Stimulated activated CD4-positive, alpha-beta T cell treated with anti-CD3 and anti-CD28 coated beads, Interleukin-12 subunit alpha, Interleukin-12 subunit beta, amount 100 ng/mL, for 48 hours (primary cell): Measurements from ENCODE around the gene P2RY13.

Experiments used
- DNase-seq, 3 donors: peaks; one replicate each; pipeline ENCODE4 v3.0.0-alpha.2; 2020; ENCODE audit warnings: low read depth in 2 of 3, low spot score in 1 of 3

Gene P2RY13

DNA sequence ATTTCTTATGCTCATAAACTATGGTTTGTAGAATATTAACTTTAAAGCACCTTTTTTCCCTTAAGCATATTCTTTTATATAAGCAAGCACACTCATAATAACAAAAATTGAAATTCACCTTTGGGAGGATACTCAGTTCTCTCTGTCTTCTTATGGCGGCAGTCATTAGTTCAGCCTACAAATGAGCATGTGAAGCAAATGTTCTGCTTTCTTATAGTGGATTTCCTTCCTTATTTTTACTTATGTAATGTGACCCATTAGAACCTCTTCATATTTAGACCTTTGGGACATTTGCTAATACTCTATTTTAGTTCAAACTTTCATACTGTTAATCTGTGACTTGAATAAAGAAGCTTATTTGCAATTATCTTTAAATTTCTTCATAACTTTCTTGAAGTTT lies at the start of gene P2RY13:
Gene P2RY13 (minus strand): TSS at position 187 of the 400 bp plus-strand sequence. CDS start 21 bp downstream, at position 166.
- DNase-seq, result no peak

DNA sequence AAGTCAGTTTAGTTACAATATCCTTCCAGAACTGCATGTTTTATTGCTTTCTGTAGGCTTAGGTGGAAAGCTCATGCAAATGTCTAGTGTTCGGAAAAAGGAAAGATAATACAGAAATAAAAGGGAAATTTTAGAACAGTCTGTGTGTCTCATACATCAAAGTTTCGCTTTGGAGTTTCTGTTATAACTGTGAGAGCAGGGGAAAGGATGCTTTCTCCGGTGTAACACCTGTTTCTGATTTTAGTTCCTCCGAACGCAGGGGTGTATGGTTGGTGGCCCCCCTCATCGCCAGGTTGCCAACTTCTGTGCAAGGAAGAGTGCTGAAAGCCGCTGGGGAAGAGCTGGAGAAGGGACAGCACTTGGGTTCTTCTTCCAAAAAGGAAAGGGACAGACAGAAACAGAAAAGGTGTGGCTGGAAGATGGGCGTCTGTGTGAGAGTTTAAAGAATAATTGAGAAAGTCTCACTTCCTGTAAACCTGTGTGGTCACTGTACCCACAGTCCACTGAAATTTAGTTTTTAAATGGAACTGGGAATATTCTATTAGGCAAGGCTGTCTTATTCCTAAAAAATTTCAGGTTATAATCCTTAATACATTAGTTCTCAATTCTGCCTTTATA lies 48.5 kb upstream of the P2RY13 start:
- no peak for DNase-seq

DNA sequence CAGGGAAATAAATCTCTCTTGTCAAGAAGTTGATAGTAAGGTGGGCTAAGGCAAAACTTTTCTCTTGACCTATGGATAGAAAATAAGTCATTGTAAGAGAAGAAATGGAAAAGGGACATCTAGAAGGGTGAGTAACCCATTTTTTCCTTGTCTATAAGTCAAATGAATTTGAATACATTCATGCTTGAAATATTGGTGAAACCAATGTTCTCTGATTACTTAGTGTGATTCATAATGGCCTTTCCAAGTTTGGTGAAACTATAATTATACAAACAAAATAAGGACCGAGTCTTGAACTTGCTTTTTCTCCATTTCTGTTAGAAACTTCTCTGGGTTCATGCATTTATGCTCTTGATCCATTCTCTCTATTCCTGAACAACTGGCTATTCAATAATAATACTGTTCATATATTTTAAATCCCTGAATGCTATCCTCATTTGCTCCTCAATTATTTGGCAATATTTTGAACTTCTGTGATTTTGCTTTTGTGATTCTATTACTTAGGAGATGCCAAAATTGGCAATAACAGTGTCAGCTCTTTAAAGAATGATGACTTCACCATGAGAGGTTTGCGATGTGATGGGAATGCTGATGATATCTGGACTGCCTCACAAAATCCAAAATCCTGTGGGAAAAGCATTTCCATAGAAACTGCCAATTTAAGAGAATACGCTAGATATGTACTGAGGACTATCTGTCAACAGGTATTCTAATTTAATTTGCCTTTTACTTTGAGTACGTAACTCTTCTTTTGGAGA lies 42.9 kb upstream of the P2RY13 start:
- no peak for DNase-seq

DNA sequence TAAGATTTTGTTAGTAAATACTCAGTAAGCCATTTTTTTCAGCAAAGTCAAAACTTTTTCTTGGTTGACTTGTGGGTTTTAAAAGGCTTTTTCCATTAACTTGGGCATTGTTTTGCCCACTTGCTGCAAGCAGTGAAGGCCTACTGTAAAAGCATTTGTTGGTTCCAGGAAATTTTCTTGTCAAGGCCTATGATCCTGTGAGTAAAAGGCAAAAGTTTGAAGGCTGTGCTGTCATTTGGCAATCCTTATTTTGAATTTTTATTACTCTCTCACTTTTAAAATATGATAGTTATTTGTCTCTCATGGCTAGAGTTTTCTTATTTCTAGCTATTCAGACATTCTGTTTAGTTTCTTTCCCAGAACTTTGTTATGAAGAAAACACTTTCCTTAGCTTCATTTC lies 42.2 kb upstream of the P2RY13 start:
- DNase-seq, result no peak

DNA sequence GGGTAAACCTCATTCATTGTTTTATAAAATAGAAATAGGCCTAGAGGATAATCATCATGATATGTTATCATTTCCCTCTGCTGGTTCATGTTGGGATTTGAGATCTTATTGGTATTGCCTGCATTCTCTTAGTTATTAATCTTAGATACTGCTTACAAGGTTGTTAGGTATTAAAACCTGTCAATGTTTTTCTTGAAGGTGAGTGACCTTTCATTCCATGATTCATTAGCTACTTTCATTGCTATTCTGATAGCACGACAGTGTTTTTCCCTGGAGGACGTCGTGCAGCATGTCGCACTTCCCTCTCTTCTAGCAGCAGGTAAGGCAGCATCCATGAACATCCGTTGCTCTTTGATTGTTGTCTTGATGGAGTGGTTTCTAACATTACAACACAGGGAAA lies 38.1 kb upstream of the P2RY13 start:
- no peak for DNase-seq

DNA sequence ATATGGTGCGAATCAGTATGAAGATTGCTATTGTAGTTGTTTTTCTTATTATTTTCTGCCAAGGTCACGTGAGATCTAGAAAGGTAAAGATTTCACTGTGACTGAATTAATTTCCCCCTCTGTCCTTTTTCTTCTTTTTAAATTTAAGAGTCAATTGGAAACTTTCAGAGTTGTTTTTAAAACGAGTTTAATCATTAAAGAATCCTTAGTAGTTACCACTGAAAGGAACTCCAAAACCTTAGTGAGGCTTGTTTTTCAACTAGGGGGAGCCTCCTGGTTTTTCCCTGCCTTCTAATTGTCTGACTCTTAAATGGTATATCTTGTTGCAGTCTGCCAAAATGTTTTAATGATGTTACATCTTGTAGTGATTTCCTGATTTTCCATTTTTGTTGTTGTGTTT lies 37.6 kb upstream of the P2RY13 start:
- DNase-seq, result no peak

DNA sequence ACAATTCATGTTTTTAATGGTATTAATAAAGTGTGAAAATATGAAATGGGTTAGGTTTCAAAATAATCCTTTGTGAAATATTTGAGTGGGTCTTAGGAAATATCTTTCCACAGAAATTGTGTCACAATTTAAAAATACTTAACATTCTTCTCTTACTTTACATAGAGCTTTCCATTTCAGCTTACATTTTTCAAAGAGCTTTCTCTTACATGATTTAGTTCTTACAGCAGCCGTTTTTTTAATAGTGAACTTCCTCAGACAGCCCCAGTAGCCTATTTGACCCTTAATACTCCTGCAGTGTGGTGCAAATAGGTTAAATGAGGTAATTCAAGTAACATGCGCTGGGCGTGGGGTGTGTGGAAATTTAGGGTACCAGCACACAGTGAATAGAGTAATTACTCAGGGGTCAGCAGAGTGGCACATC lies 33.4 kb upstream of the P2RY13 start:
- no peak for DNase-seq

DNA sequence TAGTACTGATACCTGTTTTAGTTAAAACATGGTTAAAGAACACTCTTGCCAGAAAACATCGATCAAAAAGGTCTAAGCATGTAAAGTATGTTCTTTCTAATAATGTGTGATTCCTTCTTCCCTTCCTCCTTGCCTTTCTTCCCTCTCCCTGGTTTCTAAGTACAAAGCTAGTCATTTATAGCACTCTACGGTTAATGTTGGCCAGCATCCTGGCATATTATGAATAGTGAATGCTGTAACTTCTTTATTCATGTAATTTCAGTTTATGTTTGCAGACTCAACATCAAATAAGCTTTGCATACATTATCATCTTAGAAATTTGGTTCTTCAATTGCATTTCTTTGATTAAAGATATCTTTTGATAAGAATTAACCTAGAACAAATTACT lies 28.1 kb upstream of the P2RY13 start:
- no peak for DNase-seq

DNA sequence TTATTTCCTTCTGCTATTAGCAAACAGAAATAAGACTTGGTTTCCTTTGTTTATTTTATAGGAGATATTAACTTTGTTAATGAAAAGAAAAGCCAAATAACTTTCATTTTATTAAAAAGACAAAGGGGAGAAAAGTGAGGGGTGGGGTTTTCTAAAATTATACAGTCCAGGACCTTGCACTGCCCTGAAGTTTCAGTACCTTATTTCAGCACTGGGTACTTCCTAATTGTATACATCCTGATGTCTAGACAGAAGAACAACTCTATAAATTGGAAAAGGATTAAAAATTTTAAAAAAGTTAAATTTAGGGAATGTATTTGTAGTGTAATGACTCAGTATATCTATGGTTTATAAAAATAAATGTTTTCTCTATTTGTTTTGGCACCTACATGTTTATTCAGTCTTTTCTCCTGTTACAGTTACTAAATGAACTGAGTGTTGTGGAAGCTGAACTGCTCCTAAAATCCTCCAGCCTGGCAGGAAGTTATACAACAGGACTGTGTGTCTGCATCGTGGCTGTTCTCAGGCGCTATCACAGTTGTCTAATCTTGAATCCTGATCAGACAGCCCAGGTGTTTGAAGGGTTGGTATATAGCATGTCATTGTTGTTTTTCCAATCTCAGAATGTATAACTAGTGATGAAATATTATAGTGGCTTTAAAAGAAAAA lies 27.6 kb upstream of the P2RY13 start:
- no peak for DNase-seq

DNA sequence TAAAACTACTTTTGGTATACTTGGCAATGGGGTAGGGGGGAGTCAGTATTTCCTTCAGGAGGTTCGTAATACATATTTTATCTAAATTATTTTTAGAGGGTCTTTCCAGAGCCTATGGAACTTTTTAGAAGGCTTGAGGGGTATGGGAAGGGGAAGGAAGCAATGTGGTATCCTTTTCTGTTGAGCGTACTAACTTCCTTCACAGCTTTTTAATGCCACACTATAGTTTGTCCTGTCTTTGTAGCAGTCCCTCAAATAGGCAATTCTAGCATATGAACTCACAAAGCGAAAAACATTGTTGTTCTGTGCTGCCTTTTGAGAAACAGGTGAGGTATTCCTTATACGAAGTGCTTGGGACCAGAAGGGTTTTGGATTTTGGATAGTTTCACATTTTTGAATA lies 22.3 kb upstream of the P2RY13 start:
- DNase-seq, result no peak

DNA sequence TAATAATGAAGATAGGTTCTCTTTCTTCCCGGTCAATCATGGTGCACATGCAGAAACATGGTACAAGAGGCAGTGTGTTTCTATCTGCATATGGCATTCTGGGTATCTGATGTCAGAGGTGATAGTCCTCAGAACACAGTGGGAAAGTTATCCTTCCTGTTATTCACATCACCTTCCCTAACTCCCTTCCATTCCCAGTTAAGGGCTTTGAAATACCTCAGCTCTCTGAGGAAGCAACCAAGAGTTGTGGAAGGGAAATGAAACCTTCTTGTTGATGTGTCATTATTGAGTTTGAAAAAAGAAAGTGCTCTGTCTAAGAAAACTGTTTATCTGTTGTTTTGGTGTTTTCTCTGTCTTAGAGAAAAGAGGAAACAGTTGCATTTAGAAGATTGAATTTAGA lies 21.9 kb upstream of the P2RY13 start:
- no peak for DNase-seq

DNA sequence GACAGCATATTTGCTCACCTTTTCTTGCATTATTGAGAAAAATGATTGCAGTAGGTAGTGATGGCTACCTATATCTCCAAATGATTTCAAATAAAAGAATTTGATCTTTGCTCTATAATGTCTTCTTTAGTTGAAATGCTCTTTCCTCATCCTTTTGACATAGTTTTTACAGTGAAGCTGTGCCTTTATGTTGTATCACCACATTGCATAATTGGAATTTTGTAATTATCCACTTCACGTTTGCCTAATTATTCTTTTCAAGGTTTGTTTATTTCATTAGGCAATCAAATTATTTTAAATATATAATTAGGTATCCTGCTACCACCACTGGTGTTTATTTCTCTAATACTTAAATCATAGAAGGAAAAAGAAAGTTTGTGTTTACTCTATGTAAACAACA lies 21.3 kb upstream of the P2RY13 start:
- DNase-seq, result no peak

DNA sequence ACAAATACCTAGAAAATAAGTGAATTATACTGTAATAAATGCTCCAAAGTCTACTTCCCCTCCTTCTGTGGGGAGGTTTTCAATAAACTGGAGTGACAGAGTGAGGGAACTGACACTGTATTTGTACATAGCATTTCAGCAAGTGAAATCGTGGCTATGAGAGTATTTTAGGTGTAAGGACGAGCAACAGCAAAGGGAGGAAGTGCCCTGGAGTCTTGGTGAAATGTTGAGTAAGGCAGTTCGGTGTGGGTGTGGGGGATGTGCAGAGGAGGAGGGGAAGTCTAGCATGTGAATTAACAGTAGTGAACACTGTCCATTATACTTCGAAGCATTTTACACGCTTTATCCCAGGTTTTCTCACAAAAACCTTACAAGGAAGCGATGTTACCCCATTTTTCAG lies 18.1 kb upstream of the P2RY13 start:
- DNase-seq, result no peak

DNA sequence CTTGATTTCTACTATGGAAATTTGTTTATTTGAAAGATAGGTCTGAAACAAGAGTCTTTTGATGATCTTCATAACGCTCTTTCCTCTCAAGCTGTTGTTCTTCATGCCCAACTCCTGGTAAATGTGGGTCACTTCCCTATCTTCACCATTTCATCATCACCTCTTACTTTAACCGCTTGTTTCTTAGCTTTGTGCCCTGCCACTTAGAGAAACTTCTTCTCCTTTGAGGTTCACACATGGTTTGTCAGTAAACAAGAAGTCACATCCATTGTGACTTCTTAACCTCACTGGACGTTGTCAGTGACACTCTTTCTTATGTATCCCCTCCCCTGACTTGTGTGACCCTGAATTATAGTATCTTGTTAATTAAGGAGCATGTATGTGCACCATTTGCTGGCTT lies 16.9 kb upstream of the P2RY13 start:
- DNase-seq, result no peak

DNA sequence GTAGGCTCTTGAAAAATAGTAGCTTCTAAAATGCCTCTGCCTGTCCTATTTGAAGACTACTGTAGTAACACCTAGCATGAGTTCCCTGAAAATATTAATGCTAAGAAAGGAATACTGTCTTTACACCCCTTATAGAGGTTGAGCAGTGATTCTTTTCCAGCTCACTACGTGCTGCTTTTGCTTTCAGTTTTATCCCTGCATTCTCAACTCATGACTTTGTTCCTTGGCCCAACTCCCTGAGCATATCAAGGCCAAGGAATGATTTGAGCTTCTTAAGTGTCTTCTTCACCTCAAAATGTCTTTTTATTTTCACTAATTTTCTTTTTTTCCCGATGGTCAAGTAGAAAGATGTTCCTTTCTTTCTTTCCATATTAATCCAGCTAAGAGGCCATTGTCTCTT lies 16.5 kb upstream of the P2RY13 start:
- DNase-seq, result no peak

DNA sequence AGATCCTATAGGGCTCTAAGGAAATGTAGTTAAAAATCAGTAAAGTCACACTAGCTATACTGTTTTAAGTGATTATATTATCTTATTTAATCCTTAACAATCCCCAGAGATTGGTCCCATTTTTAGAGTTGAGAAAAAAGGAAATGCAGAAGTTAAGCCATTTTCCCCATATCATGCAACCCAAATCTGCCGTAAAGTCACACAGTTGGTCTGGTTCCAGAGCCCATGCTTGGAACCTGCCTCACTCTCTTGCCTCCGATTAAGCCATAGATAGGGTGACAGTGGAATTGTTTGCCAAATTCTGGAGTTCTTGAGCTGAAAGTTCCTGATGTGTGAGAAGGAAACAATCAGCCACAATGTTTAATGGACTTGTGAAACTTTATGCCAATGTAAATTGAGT lies 2.3 kb upstream of the P2RY13 start:
- DNase-seq, result no peak

DNA sequence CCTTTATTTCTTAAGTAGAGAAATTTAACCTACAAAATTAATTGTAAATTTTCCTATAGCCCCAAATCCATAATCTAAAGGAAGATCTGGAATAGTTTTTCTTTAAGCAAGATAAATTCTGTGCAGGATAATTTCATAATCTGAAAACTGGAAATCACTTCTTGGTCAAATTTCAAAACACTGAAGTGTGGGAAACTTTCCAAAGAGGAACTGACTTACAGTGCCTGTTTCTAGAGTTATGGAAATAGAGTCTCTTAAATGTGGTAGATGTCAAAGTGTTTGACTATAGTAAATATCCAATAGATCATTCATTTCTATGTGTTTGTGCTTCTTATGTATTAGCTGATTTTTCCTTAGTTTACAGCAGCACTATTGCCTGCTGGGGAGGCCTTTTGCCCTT lies 1.6 kb upstream of the P2RY13 start:
- DNase-seq, result no peak

DNA sequence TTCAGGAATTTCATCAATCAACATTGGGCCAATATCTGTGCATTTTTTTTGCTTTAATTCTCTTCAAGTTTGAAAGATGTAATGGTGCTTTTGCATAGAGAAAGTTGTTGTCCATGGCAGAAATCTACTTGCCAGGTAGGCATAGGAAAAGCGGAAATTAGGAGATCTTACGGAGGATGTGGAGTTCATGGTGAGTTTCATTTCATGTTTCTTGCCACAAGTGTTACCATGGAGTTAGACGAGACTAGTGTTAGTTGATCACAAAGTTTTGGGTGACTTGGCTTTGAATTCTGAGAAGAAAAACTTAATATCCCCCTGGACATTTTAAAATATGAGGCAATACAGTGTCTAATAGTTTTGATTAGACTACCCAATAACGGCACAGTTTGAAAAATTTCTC lies 1.0 kb upstream of the P2RY13 start:
- no peak for DNase-seq

DNA sequence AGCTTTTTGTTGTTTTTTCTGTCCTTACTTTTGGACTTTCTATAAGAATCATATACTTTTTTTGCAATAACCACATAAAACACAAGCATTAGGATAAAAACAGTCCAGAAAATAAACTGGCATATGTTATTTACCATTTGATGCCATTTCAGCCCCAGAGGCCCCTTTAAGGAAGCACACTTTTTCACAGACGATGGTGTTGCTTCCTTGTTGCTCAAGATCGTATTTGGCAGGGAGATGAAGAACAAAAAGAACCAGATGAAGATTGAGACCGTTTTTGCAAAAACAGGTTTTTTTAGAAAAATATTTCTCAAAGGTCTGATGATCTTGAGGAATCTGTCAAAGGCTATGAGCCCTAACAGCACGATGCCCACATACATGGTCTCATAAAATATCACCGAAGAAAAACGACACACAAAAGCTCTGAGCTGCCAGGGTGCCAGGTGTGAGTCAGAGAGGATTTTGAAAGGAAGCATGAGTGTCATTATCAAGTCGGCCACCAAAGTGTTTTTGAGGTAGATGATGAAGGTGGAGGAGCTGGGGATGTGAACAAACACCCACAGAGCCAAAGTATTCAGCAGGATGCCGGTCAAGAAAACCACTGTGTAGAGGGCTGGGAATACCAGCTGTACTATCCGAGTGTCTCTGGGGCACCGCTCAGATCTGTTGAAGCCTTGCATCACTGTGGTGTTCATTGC lies 902 bp downstream of the P2RY13 start:
- no peak for DNase-seq

DNA sequence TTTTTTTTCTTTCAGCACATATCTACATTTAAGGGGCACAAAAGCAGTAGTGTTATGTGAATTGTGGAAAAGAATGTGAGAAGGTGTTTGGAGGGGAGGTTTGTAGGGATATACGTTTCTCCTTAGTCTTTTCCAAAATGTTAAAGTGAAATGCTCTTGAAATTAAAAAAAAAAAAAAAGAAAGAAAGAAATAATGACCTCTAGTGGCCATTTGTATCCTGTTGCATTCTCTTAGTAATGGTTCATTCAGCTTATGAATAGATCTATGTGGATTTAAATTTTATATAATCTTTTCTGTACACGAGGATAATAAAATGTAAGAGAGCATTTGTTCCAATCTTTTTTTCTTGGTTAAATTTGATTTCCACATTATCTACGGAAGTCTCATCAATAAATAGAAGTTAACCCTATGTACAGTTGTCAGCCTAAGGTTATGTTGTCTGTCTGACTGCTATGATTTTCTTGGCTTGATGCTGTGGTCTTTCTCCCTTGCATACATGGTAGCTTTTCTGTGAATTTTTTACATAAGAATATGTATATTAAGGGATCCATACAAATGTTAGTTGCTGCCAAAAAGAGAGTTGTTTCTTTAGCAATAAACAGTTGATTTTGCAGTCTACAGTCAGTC lies 1.7 kb downstream of the P2RY13 start:
- no peak for DNase-seq

DNA sequence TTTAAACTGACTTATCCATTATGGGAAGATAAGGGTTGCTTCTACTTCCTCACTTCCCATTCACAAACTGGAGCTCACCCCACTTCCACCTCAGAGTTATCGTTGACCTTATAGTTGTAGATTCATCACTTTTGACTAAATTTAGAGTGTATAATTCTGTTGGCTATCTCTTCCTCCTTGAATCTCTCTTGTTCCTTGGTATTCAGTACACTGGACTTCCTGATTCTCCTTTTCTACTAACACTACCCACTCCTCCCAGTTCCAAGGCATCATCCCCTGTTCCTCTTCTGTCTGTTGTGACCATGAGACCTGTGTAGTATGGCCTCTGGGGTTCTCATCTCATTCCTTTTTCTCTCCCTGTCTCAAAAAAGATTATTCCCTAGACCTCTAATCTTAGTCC lies 6.8 kb downstream of the P2RY13 start:
- no peak for DNase-seq
